ENCODE measurements around the gene SSRP1. TPM values are rescaled to one million over a fixed set of nuclear protein-coding genes. Genes with fewer than 3 reads are reported as not detected.
A peak's percentile ranks its signal among the peaks of the same experiment; 100 is the strongest.

Gene SSRP1
- total RNA-seq, 1 donor from 2014 or later, result 131 TPM

- Mint-ChIP-seq H3K9me3 (ENCODE audit: low read depth) (no peaks in the 10 kb centered on the region), H3K36me3 (ENCODE audit: insufficient read depth) (peaks cover 9% of the 10 kb centered on the region), H3K4me3 (ENCODE audit: low read depth) (peak overlapping the region; percentile 92), H3K27ac (peak overlapping the region; percentile 96), H3K27me3 (peaks cover 9% of the 10 kb centered on the region), H3K4me1 (ENCODE audit: low read depth) (peaks cover 23% of the 10 kb centered on the region)
- no peak for DNase-seq (ENCODE audit: low spot score, unreplicated experiment)
- no peak for TF ChIP-seq CTCF (IDR thresholded peaks at IDR 0.05; ENCODE audit: unreplicated experiment)
These were observed 497 bp upstream of the SSRP1 start for GRCh38 chr11:57336111-57336666.

- Mint-ChIP-seq H3K36me3 (ENCODE audit: insufficient read depth) (peaks cover 12% of the 10 kb centered on the region), H3K9me3 (ENCODE audit: low read depth) (no peaks in the 10 kb centered on the region), H3K4me3 (ENCODE audit: low read depth) (peak overlapping the region; percentile 92), H3K27me3 (peaks cover 2% of the 10 kb centered on the region), H3K4me1 (ENCODE audit: low read depth) (peaks cover 20% of the 10 kb centered on the region), H3K27ac (peak overlapping the region; percentile 94)
- no peak for TF ChIP-seq CTCF (IDR thresholded peaks at IDR 0.05; ENCODE audit: unreplicated experiment)
- DNase-seq (ENCODE audit: low spot score, unreplicated experiment), result no peak
These were observed 709 bp downstream of the SSRP1 start for GRCh38 chr11:57335023-57335342.

DNA sequence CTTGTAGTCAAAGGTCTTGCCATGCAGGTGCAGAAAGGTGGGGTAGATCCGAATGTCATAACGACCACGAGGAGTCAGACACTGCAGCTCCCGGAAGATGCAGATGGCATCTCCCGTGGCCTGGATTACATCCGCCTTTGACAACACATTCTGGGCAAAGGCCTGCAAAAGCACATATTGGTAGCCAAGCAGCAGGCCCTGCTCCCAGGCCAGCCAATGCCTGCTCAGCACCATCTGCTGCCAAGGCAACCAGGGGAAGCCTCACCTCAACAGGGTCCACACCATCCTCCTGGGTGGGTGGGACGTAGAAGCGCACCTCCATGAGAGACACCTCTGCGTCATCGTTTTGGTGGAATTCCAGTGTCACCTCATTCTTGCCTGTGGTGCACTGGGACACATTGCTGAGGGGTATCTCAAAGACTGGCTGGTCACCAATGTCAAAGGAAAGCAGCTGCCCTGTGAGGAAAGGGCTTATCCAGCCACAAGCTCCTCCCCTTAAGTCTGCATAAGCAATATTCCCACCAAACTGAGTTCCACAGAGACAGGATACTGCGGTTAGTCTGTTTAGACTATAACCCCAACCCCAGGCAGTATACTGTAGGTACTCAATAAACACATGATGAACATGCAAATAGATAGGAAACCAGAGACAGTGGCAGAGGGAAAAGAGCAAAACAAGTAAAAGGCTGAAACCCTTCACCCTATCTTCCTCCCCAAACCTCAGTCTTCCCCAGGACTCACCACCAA is 2.8 kb downstream of the SSRP1 start:
- no peak for DNase-seq (ENCODE audit: low spot score, unreplicated experiment)
- Mint-ChIP-seq H3K36me3 (ENCODE audit: insufficient read depth) (peaks cover 23% of the 10 kb centered on the region), H3K9me3 (ENCODE audit: low read depth) (no peaks in the 10 kb centered on the region), H3K27me3 (no peaks in the 10 kb centered on the region), H3K4me3 (ENCODE audit: low read depth) (no peak overlapping the region), H3K27ac (no peak overlapping the region), H3K4me1 (ENCODE audit: low read depth) (peaks cover 14% of the 10 kb centered on the region)
- no peak for TF ChIP-seq CTCF (IDR thresholded peaks at IDR 0.05; ENCODE audit: unreplicated experiment)

- peaks cover 16% of the 10 kb centered on the region for H3K4me1 Mint-ChIP-seq (ENCODE audit: low read depth)
- H3K4me3 Mint-ChIP-seq (ENCODE audit: low read depth), result no peak overlapping the region
- H3K27me3 Mint-ChIP-seq, result no peaks in the 10 kb centered on the region
- DNase-seq (ENCODE audit: low spot score, unreplicated experiment), result no peak
- no peaks in the 10 kb centered on the region for H3K9me3 Mint-ChIP-seq (ENCODE audit: low read depth)
- H3K27ac Mint-ChIP-seq, result no peak overlapping the region
- TF ChIP-seq CTCF (IDR thresholded peaks at IDR 0.05; ENCODE audit: unreplicated experiment), result no peak
- H3K36me3 Mint-ChIP-seq (ENCODE audit: insufficient read depth), result peaks cover 33% of the 10 kb centered on the region
These were observed 4.0 kb downstream of the SSRP1 start for GRCh38 chr11:57331720-57332119.

DNA sequence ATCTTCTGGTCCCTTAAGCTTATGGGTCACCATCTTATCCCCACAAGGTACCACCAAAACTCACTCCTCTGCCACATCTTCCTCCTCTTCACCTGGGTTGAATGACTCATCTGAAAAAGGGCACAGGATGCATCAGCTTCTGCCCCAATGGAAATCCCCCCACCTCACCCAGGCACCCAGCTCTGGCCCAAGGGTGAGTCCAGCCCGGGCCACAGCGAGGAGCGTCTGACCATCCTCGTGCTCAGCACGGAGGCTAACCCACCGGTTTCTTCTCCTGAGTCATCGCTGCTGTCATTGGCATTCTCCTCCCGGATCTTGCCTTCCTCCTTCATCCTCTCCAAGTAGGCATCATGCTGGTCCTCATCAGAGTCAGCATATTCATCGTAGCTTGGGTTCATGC is 5.7 kb downstream of the SSRP1 start:
- no peak for TF ChIP-seq CTCF (IDR thresholded peaks at IDR 0.05; ENCODE audit: unreplicated experiment)
- Mint-ChIP-seq H3K36me3 (ENCODE audit: insufficient read depth) (peaks cover 39% of the 10 kb centered on the region), H3K4me3 (ENCODE audit: low read depth) (no peak overlapping the region), H3K27me3 (no peaks in the 10 kb centered on the region), H3K9me3 (ENCODE audit: low read depth) (no peaks in the 10 kb centered on the region), H3K27ac (no peak overlapping the region), H3K4me1 (ENCODE audit: low read depth) (peaks cover 24% of the 10 kb centered on the region)
- DNase-seq (ENCODE audit: low spot score, unreplicated experiment), result no peak
